Liver (tissue), 3 donors: ENCODE results near the gene AMN1.

Experiments
- CTCF ChIP-seq: fragments of 150-350 bp; IDR thresholded peaks from 2 replicates; pipeline ENCODE4 v1.5.1; 2017; ENCODE audit warnings: improper control_type of control experiment, low read depth, low read length; ENCODE audit not compliant: missing input control
- GABPA ChIP-seq, 2 donors: IDR thresholded peaks in 1 of 2; conservative IDR thresholded peaks in 1 of 2; 2 replicates each; pipeline ENCODE4 v1.6.1; 2016; ENCODE audit warnings: antibody characterized with exemption in 2 of 2, mild to moderate bottlenecking in 1 of 2, moderate library complexity in 1 of 2
- TF ChIP-seq, protein P1 (sequence below): IDR thresholded peaks from 2 replicates; pipeline ENCODE4 v1.6.1; 2016; ENCODE audit warnings: antibody characterized with exemption
- donor health status: healthy.
- donor health status: healthy.

DNA sequence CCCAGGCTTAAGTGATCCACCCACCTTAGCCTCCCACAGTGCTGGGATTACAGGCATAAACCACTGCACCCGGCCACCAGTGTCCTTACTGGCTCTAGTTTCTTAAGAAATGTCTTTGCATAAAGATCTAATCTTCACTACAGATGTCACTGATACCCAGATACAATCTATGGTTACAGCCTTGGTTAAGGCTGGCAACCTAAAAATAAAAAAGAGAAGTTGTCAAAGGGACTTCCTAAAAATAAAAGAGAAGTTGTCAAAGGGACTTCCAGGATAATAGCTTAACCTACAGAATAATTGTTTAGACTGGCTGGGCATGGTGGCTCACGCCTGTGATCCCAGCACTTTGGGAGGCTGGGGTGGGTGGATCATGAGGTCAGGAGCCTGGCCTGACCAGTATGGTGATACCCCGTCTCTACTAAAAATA, 41.7 kb downstream of the AMN1 start:
- no peak for TF ChIP-seq CTCF
- TF ChIP-seq, protein P1, sequence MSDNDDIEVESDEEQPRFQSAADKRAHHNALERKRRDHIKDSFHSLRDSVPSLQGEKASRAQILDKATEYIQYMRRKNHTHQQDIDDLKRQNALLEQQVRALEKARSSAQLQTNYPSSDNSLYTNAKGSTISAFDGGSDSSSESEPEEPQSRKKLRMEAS: no peak
- TF ChIP-seq GABPA (IDR thresholded peaks at IDR 0.05 in 1 of 2, conservative IDR thresholded peaks at IDR 0.05 in 1 of 2): no peak
